Measurements from ENCODE around the gene TRAPPC8. TPM values are rescaled to one million over a fixed set of nuclear protein-coding genes. Genes with fewer than 3 reads are reported as not detected.
A peak's percentile ranks its signal among the peaks of the same experiment; 100 is the strongest.
"Not testable (repeated sequence)": the region's sequence is repeated elsewhere in the genome, so short reads cannot be mapped to it uniquely, and the experiment has no call there.

Gene TRAPPC8
- total RNA-seq, 1 donor from 2014 or later: 44.1 TPM

GRCh38 chr18:31857526-31858106 lies 85.3 kb downstream of the TRAPPC8 start:
- DNase-seq (ENCODE audit: low spot score): no peak

GRCh38 chr18:31850844-31851243 lies 92.1 kb downstream of the TRAPPC8 start:
- DNase-seq (ENCODE audit: low spot score): no peak

GRCh38 chr18:31840499-31840898 lies 102.4 kb downstream of the TRAPPC8 start:
- no peak for DNase-seq (ENCODE audit: low spot score)

- no peak for DNase-seq (ENCODE audit: low spot score)
Observed at GRCh38 chr18:31837879-31838278, 105.0 kb downstream of the TRAPPC8 start.

GRCh38 chr18:31835528-31836133 lies 107.3 kb downstream of the TRAPPC8 start:
- DNase-seq (ENCODE audit: low spot score): no peak

GRCh38 chr18:31831903-31832302 lies 111.0 kb downstream of the TRAPPC8 start:
- no peak for DNase-seq (ENCODE audit: low spot score)

GRCh38 chr18:31830686-31831085 lies 112.2 kb downstream of the TRAPPC8 start:
- no peak for DNase-seq (ENCODE audit: low spot score)

DNA sequence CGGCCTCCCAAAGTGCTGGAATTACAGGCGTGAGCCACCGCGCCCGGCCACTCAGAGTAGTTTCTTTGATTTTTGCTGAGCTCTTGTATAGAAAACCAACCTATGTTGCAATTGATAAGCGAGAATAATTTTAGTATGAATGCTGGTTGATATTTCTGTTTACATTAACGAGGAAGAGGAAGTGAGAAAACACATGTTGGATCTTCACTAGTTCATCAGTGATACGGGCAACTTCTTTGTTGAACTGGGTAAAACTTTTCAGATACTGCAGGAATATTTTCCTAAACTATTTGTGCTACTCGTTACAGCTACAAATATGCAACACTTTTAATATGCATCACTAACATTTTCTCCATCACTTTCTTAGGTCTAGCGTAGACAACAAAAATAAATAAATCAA lies 114.3 kb downstream of the TRAPPC8 start:
- no peak for DNase-seq (ENCODE audit: low spot score)

DNA sequence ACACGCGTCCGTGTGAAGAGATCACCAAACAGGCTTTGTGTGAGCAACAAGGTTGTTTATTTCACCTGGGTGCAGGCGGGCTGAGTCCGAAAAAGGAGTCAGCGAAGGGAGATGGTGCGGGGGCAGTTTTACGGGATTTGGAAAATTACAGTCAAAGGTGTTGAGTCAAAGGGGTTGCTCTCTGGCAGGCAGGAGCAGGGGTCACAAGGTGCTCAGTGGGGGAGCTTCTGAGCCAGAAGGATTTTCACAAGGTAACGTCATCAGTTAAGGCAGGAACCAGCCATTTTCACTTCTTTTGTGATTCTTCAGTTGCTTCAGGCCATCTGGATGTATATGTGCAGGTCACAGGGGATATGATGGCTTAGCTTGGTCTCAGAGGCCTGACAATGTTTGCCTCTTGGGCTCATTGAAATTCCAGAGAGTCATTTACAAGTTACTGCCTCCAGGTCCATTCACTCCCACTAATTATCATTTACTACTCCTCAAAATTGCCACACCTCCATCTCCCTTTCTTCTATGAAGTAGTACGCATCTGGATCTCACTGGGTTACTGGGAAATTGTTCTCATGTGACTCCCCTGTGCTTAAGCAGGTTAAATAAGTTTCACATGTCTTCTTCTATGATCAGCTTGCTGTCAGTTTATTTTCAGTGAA lies 116.1 kb downstream of the TRAPPC8 start:
- DNase-seq (ENCODE audit: low spot score): not testable (repeated sequence)

DNA sequence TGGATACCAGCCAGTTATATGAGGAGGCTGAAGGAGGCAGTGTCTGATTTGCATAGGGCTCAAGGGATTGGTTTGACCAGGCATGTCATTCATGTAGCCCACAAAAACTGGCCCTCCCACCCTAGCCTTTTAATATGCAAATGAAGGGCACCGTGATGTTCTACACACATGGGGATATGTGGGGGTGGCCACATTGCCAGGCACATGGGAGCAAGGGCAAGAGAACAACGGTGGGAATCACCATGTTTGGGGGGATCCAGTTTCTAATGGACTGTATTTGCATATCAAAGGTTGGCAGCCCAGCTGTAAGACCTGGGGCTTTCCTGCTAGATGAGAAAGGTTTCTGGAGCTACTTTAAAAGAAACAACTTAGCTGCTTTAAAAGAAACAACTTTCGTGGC lies 117.2 kb downstream of the TRAPPC8 start:
- DNase-seq (ENCODE audit: low spot score): no peak

GRCh38 chr18:31821545-31822171 lies 121.3 kb downstream of the TRAPPC8 start:
- peak; percentile 17 for DNase-seq (ENCODE audit: low spot score)

DNA sequence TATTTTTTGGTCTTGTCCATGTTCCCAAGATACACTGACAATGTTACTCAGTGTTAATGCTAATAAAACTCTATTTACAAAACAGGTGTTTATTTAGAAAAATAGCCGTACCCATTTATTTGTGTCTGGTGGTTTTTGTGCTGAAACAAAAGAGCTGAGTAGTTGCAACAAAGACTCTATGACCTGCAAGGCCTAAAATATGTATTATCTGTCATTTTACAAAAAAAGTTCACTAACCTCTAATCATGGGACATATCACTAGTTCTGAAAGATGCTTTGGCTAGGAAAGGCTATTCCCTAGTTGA lies 123.1 kb downstream of the TRAPPC8 start:
- DNase-seq (ENCODE audit: low spot score): no peak

- DNase-seq (ENCODE audit: low spot score): peak; percentile 77
Observed at GRCh38 chr18:31819106-31819924, 123.6 kb downstream of the TRAPPC8 start.

DNA sequence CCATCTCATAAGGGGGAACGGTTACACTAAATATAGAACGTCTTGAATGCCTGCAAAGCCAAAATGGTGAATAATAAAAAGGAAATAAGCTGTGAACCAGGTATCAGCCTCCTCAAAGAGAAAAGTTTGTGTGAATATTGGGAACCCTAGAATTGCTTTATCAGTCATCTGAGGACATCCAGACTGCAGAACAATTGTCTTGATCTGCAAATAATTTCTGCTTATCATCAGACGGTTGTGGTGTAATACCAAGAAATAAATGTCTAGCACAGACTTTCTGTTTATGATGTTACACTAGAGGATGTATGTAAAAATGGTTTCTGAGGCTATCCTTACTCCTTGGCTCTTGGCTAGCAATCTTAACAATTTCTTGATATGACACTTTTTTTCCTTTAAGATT lies 128.8 kb downstream of the TRAPPC8 start:
- no peak for DNase-seq (ENCODE audit: low spot score)

GRCh38 chr18:31810336-31811130 lies 132.4 kb downstream of the TRAPPC8 start:
- DNase-seq (ENCODE audit: low spot score): not testable (repeated sequence)

DNA sequence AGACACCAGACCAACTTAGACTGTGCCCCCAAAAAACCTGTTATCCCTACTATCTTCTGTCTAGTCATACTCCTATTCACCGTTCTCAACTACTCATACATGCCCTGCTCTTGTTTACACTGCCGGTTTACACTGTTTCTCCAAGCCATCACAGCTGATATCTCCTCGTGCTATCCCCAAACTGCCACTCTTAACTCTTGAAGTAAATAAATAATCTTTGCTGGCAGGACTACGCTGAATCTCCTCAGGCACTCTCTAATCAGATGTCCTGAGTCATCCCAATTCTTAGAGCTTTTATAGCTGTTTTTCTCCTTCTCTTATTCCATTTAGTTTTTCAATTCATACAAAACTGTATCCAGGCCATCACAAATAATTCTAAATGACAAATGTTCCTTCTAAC lies 133.9 kb downstream of the TRAPPC8 start:
- not testable (repeated sequence) for DNase-seq (ENCODE audit: low spot score)

GRCh38 chr18:31801078-31801477 lies 141.8 kb downstream of the TRAPPC8 start:
- DNase-seq (ENCODE audit: low spot score): no peak

DNA sequence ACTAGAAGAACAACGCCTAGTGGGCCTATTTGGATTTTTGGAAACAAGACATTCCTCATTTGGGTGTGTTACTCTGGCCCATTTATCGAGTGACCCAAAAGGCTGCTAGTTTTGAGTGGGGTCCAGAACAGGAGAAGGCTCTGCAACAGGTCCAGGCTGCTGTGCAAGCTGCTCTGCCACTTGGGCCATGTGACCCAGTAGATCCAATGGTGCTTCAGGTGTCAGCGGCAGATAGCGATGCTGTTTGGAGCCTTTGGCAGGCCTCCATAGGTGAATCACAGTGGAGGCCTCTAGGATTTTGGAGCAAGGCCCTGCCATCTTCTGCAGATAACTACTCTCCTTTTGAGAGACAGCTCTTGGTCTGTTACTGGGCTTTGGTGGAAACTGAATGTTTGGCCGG lies 143.7 kb downstream of the TRAPPC8 start:
- not testable (repeated sequence) for DNase-seq (ENCODE audit: low spot score)

DNA sequence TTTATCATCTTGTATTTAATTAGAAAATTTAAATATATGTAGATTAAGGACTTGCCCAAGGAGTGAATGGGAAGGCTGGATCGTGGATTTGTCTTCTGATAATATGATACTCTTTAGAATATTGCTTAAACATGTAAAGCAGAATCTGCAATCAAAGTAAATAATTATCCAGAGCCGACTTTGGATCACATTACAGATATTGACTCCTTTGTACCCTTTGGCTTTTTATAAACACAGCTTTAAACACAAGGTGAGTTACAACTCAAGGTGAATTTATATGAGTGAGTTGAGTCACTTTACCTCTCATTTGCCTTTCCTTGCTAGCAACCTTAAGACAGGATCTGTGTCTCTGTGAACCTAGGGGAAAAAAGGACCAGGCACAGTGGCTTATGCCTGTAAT lies 144.5 kb downstream of the TRAPPC8 start:
- DNase-seq (ENCODE audit: low spot score): no peak

DNA sequence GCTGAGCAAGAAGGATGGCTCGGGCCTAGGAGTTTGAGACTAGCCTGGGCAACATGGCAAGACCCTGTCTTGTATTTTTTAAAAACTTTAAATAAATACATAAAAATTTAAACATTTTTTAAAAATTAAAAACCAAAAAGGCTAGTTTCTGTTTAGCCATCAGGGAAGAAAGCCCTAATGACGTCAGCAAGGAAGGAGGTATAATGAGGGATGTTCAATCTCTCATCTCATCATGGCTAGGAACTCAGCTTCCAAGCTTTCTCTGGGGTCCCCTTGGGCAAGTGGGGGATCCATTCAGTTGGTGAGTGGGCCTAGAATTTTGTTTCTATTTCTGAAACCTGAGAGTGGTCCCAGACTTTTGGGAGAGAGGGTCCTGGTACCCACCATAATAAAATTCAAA lies 147.2 kb downstream of the TRAPPC8 start:
- no peak for DNase-seq (ENCODE audit: low spot score)

DNA sequence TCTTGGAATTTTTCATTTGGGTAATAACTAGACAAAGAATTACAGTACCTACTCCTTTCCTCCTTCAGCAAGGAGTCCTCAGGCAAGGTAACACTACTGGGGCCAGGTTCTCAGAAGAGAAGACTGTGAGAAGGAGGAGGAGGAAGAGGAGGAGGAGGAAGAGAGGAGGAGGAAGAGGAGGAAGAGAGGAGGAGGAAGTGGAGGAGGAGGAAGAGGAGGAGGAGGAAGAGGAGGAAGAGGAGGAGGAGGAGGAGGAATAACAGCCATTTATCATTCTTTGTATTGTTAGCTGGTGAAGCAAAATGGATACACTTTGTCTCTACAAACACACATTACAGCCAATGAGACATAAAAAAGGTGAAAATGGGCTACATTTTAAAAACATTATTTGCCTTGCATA lies 149.4 kb downstream of the TRAPPC8 start:
- DNase-seq (ENCODE audit: low spot score): no peak
